WERI-Rb-1 (cell line): ENCODE measurements around the gene EDN3.

Source experiments
- DNase-seq: peaks from one replicate; pipeline ENCODE4 v3.0.0-alpha.2; 2020
- H3K27ac ChIP-seq: fragments of 250-450 bp; sonication (Bioruptor Pico); 2 replicates; pipeline ENCODE4 v1.5.1; 2020; ENCODE audit warnings: mild to moderate bottlenecking, moderate library complexity
- H3K27me3 ChIP-seq: fragments of 250-450 bp; sonication (Bioruptor Pico); 2 replicates; pipeline ENCODE4 v1.5.1; 2021; ENCODE audit warnings: mild to moderate bottlenecking, low read depth, moderate library complexity; ENCODE audit not compliant: insufficient read depth, severe bottlenecking
- H3K36me3 ChIP-seq: fragments of 250-450 bp; sonication (Bioruptor Pico); 2 replicates; pipeline ENCODE4 v1.5.1; 2020; ENCODE audit warnings: mild to moderate bottlenecking, moderate library complexity
- H3K4me3 ChIP-seq: 2 replicates; pipeline ENCODE4 v1.5.1; 2011; ENCODE audit warnings: low read depth, mild to moderate bottlenecking, control low read depth, low read length
- H3K9me3 ChIP-seq: fragments of 250-450 bp; sonication (Bioruptor Pico); 2 replicates; pipeline ENCODE4 v1.5.1; 2021; ENCODE audit warnings: mild to moderate bottlenecking, moderate library complexity; ENCODE audit not compliant: severe bottlenecking
- TF ChIP-seq, protein P1 (sequence below): IDR thresholded peaks from 2 replicates; pipeline ENCODE4 v1.5.1; 2011; ENCODE audit warnings: low read depth, mild to moderate bottlenecking, control low read depth, inconsistent platforms, low read length

EDN3 gene

DNA sequence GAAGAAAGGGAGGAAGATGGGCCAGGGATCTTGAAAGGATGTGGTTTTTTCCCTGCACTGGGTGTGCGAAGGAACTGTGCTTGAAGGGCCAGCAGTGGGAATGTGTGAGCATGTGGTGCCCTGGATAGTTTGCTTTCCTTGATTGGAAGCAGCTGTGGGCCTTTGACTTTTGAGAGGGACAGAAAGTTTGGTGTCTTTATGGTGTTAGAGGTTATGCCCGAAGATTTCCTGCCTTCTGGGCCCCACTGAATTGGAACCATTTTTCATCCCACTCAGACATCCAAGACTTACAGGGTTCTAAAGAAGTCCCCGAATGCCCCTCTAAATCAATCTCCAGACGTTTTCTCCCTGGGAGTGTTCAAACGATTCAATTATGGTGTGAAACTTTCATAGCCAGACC, 23.5 kb upstream of the EDN3 start:
- TF ChIP-seq, protein P1, sequence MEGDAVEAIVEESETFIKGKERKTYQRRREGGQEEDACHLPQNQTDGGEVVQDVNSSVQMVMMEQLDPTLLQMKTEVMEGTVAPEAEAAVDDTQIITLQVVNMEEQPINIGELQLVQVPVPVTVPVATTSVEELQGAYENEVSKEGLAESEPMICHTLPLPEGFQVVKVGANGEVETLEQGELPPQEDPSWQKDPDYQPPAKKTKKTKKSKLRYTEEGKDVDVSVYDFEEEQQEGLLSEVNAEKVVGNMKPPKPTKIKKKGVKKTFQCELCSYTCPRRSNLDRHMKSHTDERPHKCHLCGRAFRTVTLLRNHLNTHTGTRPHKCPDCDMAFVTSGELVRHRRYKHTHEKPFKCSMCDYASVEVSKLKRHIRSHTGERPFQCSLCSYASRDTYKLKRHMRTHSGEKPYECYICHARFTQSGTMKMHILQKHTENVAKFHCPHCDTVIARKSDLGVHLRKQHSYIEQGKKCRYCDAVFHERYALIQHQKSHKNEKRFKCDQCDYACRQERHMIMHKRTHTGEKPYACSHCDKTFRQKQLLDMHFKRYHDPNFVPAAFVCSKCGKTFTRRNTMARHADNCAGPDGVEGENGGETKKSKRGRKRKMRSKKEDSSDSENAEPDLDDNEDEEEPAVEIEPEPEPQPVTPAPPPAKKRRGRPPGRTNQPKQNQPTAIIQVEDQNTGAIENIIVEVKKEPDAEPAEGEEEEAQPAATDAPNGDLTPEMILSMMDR = no peak
- Histone ChIP-seq H3K27ac (no peak overlapping the region), H3K27me3 (no peaks in the 10 kb centered on the region), H3K9me3 (no peaks in the 10 kb centered on the region), H3K4me3 (no peak overlapping the region), H3K36me3 (no peaks in the 10 kb centered on the region)
- DNase-seq = no peak

DNA sequence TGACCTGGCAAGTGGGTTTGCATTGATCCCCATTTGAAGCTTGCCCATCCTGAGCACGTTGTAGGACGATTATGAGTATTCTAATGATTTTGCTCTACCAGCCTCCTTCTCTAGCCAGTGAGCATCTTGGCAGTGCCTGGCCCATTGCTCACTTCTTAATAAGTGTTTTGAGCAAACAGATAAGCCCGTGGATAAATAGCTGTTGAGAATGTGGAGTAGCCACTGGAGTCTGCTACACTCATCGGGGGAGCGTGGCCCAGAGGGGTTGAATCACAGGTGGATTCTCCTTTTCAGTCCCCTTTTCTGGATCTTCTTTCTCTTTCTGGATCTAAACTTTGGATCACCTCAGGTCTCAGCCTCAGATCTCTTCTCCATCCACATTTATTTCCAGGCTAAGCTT, 15.9 kb upstream of the EDN3 start:
- peaks cover 3% of the 10 kb centered on the region for H3K9me3 ChIP-seq
- no peaks in the 10 kb centered on the region for H3K27me3 ChIP-seq
- TF ChIP-seq, protein P1 = no peak
- no peak for DNase-seq
- H3K27ac ChIP-seq = no peak overlapping the region; the same call in 1 of the 2 replicates
- H3K4me3 ChIP-seq = no peak overlapping the region
- no peaks in the 10 kb centered on the region for H3K36me3 ChIP-seq

DNA sequence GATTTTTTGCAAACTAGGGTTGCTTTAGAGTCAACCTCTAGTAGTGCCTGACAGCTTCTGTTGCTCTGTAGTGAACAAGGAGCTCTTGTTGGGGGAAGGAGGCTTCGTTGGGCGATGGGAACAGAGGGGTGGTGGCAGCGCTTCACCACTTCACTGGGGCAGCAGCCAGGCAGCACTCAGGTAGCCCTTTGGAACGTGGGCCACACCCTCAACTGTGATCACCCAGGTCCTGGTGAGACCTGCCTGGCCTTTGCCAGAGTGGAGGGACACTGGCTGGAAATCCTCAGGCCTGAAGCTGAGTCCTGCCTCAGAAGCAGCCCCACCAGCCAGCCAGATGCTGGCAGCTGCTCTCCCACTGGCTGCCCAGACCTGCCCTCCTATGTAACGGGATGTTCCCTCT, 10.4 kb upstream of the EDN3 start:
- no peak for DNase-seq
- Histone ChIP-seq H3K9me3 (no peaks in the 10 kb centered on the region), H3K4me3 (no peak overlapping the region), H3K36me3 (no peaks in the 10 kb centered on the region), H3K27ac (no peak overlapping the region), H3K27me3 (no peaks in the 10 kb centered on the region)
- TF ChIP-seq, protein P1 = no peak

DNA sequence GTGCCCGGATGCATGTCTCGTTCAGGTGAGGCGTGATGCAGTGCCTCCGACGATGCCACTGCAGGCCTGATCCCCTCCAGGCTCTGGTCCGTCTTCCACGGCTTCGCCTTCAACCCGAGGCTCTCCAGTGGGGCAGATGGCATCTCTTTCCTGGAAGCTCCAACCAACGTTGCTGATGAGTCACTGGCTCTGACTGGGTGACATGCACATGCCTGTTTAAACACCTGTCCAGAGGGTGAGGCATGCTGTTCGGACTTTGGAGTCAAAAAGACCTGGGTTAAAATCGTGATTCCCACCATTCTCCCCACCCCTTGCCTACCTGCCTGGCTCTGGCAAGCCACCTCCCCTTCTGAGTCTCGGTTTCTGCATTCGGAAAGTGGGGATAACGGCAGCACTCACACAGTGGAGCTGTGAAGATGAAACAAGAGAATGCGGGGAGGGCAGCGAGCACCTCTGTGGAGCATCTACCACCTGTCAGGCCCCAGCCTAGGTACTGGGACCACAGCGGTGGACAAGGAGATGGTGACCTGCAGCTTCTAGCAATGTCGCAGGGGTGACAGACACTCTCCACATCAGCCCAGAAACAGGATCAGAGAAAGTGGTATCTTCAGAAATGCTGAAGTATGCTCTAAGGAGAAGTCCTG, 8.5 kb upstream of the EDN3 start:
- no peak overlapping the region for H3K4me3 ChIP-seq
- DNase-seq = no peak
- H3K27ac ChIP-seq = no peak overlapping the region
- H3K36me3 ChIP-seq = no peaks in the 10 kb centered on the region
- H3K27me3 ChIP-seq = no peaks in the 10 kb centered on the region
- H3K9me3 ChIP-seq = no peaks in the 10 kb centered on the region
- TF ChIP-seq, protein P1 = no peak

DNA sequence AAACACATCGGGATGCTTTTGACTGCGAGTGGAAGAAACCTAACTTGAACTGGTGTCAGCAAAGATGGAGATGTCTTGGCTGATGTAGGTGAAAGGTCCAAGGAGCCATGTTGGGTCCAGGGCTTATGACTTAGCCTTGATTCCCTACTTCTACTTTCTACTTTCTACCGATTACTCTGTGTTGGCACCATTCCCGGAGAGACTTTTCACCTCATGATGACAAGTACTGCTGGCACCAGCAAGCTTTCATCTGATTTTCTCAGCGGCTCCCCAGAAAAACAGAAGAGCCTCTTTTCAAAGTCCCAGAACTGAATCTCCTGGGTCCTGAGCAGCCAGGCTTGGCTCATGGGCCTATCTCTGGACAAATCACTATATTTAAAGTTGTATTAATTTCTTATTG, 4.9 kb upstream of the EDN3 start:
- TF ChIP-seq, protein P1 = no peak
- no peak overlapping the region for H3K27ac ChIP-seq
- no peak for DNase-seq
- H3K9me3 ChIP-seq = no peaks in the 10 kb centered on the region
- no peak overlapping the region for H3K4me3 ChIP-seq
- H3K36me3 ChIP-seq = no peaks in the 10 kb centered on the region
- H3K27me3 ChIP-seq = peaks cover 11% of the 10 kb centered on the region

DNA sequence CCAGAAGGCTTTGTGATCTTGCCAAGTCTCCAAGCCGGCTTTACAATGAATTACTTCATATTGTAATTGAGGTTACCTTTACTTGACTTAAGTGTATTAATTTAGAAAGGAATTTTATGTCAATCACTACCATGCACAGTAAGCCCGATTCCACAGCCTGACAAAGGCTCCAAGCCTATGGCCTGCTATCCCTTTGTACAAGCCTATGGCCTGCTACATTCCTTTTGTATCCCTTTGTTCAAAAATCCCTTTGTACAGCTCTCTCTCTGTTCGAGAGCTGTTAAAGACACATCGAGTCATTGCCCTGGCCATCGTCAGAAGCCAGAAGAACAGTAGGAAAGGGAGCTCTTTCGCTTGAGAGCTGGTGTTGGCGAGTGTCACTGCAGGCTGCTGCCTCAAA, 2.7 kb upstream of the EDN3 start:
- no peak for DNase-seq
- TF ChIP-seq, protein P1 = no peak
- no peak overlapping the region for H3K27ac ChIP-seq
- H3K27me3 ChIP-seq = peaks cover 27% of the 10 kb centered on the region
- no peaks in the 10 kb centered on the region for H3K36me3 ChIP-seq
- no peak overlapping the region for H3K4me3 ChIP-seq
- no peaks in the 10 kb centered on the region for H3K9me3 ChIP-seq
